Panc1 (cell line): ENCODE measurements around the gene HSF5. TPM values are rescaled to one million over a fixed set of nuclear protein-coding genes. Genes with fewer than 3 reads are reported as not detected.

ENCODE experiments used
- ATAC-seq: fragments of 200-7000 bp; cut with Tn5 transposase; 2 replicates; pipeline ENCODE4 v1.9.1; 2020; ENCODE audit warnings: mild to moderate bottlenecking, moderate library complexity
- BruUV-seq: library from RNA; stranded (reverse); fragments of 400-500 nt; replicated peaks from 2 replicates; lab custom pipeline; 2021; lab: Mats Ljungman, UMichigan
- CTCF ChIA-PET: fragments of 300-600 bp; sonication (Branson Sonifier 250); formaldehyde crosslinking; loops from one replicate; lab custom pipeline; 2022; ENCODE audit warnings: antibody characterized with exemption; lab: Charles Lee
- POLR2A ChIA-PET: fragments of 300-600 bp; sonication (Branson Sonifier 250); formaldehyde crosslinking; loops from one replicate; lab custom pipeline; 2022; ENCODE audit warnings: antibody characterized with exemption; lab: Charles Lee
- DNase-seq: peaks from one replicate; pipeline ENCODE4 v3.0.0-alpha.2; 2010; ENCODE audit warnings: low read depth, low spot score
- H3K27ac ChIP-seq: 2 replicates; pipeline ENCODE4 v1.5.1; 2011; ENCODE audit warnings: mild to moderate bottlenecking, low read length, inconsistent platforms
- H3K27me3 ChIP-seq: fragments of 200-500 bp; sonication (Bioruptor generic); 2 replicates; pipeline ENCODE4 v1.6.0; 2014; ENCODE audit warnings: low read length, inconsistent platforms; ENCODE audit not compliant: control insufficient read depth, insufficient read depth
- H3K36me3 ChIP-seq: fragments of 200-500 bp; sonication (Bioruptor generic); 2 replicates; pipeline ENCODE4 v1.5.1; 2014; ENCODE audit warnings: inconsistent platforms, mild to moderate bottlenecking, low read length, moderate library complexity; ENCODE audit not compliant: control insufficient read depth, insufficient read depth
- H3K4me1 ChIP-seq: 2 replicates; pipeline ENCODE4 v1.5.1; 2011; ENCODE audit warnings: inconsistent platforms, mild to moderate bottlenecking, low read length, moderate library complexity; ENCODE audit not compliant: control insufficient read depth, insufficient read depth
- H3K4me3 ChIP-seq, 2 experiments: 2 replicates each; pipeline ENCODE4 v1.5.1; 2011 to 2012; ENCODE audit warnings: low read depth in 2 of 2, low read length in 2 of 2, mild to moderate bottlenecking in 2 of 2, inconsistent platforms in 1 of 2, moderate library complexity in 1 of 2
- H3K9me3 ChIP-seq: fragments of 200-500 bp; sonication (Bioruptor generic); 2 replicates; pipeline ENCODE4 v1.5.1; 2014; ENCODE audit warnings: low read depth, mild to moderate bottlenecking, inconsistent platforms, low read length, moderate library complexity; ENCODE audit not compliant: control insufficient read depth, insufficient read depth
- CTCF ChIP-seq: fragments of 450-650 bp; IDR thresholded peaks from 2 replicates; pipeline ENCODE4 v1.5.1; 2017; ENCODE audit warnings: mild to moderate bottlenecking
- POLR2AphosphoS5 ChIP-seq: IDR thresholded peaks from 2 replicates; pipeline ENCODE4 v1.6.1; 2012; ENCODE audit warnings: mild to moderate bottlenecking, low read depth, low read length, moderate library complexity
- SIN3A ChIP-seq: IDR thresholded peaks from 2 replicates; pipeline ENCODE4 v1.6.1; 2012; ENCODE audit warnings: low read depth, mild to moderate bottlenecking, low read length, moderate library complexity, borderline replicate concordance; ENCODE audit not compliant: insufficient read depth
- TCF7L2 ChIP-seq: IDR thresholded peaks from 2 replicates; pipeline ENCODE4 v1.6.1; 2011; ENCODE audit warnings: mild to moderate bottlenecking, low read depth, low read length, inconsistent platforms
- in situ Hi-C: cut with HindIII; loops from 2 replicates; pipeline ENCODE4 v1.10.0; 2016; ENCODE audit warnings: low sequenced_read_pairs, low pct_unique_long_range_greater_than_20kb
- intact Hi-C: fragments of 100-400 bp; cut with micrococcal nuclease; formaldehyde crosslinking; loops from one replicate; pipeline ENCODE4 v1.10.0; 2022; ENCODE audit not compliant: unreplicated experiment
- total RNA-seq: library from RNA; stranded (reverse); gene quantifications from one replicate; pipeline ENCODE4 v1.2.1, GENCODE V29; 2021; ENCODE audit not compliant: unreplicated experiment
- TF ChIP-seq, protein P1 (sequence below), 2 experiments: IDR thresholded peaks; 2 replicates each; pipeline ENCODE4 v1.6.1; 2011 to 2012; ENCODE audit warnings: low read depth in 2 of 2, control low read depth in 1 of 2, low read length in 1 of 2, mild to moderate bottlenecking in 1 of 2, moderate library complexity in 1 of 2; ENCODE audit not compliant: insufficient read depth in 1 of 2

HSF5 gene
- total RNA-seq, 1 experiment from 2014 or later: not detected

GRCh38 chr17:58517928-58518609 lies 29.9 kb upstream of the HSF5 start:
- TF ChIP-seq SIN3A (peak; percentile 55; the same call in 1 of the 2 replicates), TCF7L2 (no peak)
- TF ChIP-seq, protein P1, sequence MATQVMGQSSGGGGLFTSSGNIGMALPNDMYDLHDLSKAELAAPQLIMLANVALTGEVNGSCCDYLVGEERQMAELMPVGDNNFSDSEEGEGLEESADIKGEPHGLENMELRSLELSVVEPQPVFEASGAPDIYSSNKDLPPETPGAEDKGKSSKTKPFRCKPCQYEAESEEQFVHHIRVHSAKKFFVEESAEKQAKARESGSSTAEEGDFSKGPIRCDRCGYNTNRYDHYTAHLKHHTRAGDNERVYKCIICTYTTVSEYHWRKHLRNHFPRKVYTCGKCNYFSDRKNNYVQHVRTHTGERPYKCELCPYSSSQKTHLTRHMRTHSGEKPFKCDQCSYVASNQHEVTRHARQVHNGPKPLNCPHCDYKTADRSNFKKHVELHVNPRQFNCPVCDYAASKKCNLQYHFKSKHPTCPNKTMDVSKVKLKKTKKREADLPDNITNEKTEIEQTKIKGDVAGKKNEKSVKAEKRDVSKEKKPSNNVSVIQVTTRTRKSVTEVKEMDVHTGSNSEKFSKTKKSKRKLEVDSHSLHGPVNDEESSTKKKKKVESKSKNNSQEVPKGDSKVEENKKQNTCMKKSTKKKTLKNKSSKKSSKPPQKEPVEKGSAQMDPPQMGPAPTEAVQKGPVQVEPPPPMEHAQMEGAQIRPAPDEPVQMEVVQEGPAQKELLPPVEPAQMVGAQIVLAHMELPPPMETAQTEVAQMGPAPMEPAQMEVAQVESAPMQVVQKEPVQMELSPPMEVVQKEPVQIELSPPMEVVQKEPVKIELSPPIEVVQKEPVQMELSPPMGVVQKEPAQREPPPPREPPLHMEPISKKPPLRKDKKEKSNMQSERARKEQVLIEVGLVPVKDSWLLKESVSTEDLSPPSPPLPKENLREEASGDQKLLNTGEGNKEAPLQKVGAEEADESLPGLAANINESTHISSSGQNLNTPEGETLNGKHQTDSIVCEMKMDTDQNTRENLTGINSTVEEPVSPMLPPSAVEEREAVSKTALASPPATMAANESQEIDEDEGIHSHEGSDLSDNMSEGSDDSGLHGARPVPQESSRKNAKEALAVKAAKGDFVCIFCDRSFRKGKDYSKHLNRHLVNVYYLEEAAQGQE (IDR thresholded peaks at IDR 0.05; ENCODE audit: insufficient read depth in 1 of 2, low read depth in 2 of 2, low read length in 1 of 2): no peak
- CTCF ChIA-PET: interaction anchor here (0.6 kb wide), 1 partner anchor 418 kb away, joined by 3 read pairs; no protein-coding TSS in a partner anchor
- no peaks in the 10 kb centered on the region; the same call in 1 of the 2 replicates for H3K36me3 ChIP-seq
- DNase-seq (peak; percentile 93), ATAC-seq (peak; percentile 90)
- no peaks in the 10 kb centered on the region for H3K9me3 ChIP-seq
- in situ Hi-C loops (no loop called here), intact Hi-C loops (loop anchor here (10.0 kb wide), 1 partner anchor 117 kb away; no protein-coding TSS in a partner anchor)
- H3K27me3 ChIP-seq: no peaks in the 10 kb centered on the region
- H3K4me3 ChIP-seq: peak overlapping the region; percentile 87 to 95
- POLR2A ChIA-PET: interaction anchor here (1.0 to 1.3 kb wide), 3 partner anchors 113 to 174 kb away, joined by 4 to 6 read pairs (median 4); partner anchors contain the start of genes RAD51C and TEX14
- peak overlapping the region; percentile 82 for H3K27ac ChIP-seq
- BruUV-seq: no TSS peak
- H3K4me1 ChIP-seq: peaks cover 9% of the 10 kb centered on the region; the same call in 1 of the 2 replicates

GRCh38 chr17:58517378-58517927 lies 29.2 kb upstream of the HSF5 start:
- peaks cover 9% of the 10 kb centered on the region; the same call in 1 of the 2 replicates for H3K4me1 ChIP-seq
- no peaks in the 10 kb centered on the region for H3K9me3 ChIP-seq
- peak overlapping the region; percentile 87 to 95 for H3K4me3 ChIP-seq
- intact Hi-C loops: loop anchor here (10.0 kb wide), 1 partner anchor 117 kb away; no protein-coding TSS in a partner anchor
- ChIA-PET CTCF (no interaction called here), POLR2A (interaction anchor here (0.5 kb wide), 1 partner anchor 114 kb away, joined by 7 read pairs; no protein-coding TSS in a partner anchor)
- H3K27me3 ChIP-seq: no peaks in the 10 kb centered on the region
- peak overlapping the region; percentile 71 for H3K27ac ChIP-seq
- TF ChIP-seq CTCF (no peak), SIN3A (no peak), POLR2AphosphoS5 (no peak), TCF7L2 (no peak)
- TF ChIP-seq, protein P1 (IDR thresholded peaks at IDR 0.05; ENCODE audit: insufficient read depth in 1 of 2, low read depth in 2 of 2, low read length in 1 of 2): no peak
- ATAC-seq: peak; percentile 25; the same call in 1 of the 2 replicates
- BruUV-seq: no TSS peak
- no peak for DNase-seq
- in situ Hi-C loops: no loop called here
- no peaks in the 10 kb centered on the region; the same call in 1 of the 2 replicates for H3K36me3 ChIP-seq
